Mucosa of rectum (tissue), 2 donors: ENCODE data around the gene PRR5L.

Experiments
- H3K27ac ChIP-seq, 2 donors: one replicate each; pipeline ENCODE4 v1.7.0; 2013; ENCODE audit warnings: inconsistent platforms in 2 of 2, low read depth in 2 of 2, low read length in 2 of 2
- H3K27me3 ChIP-seq, 2 donors: one replicate each; pipeline ENCODE4 v1.7.0; 2013; ENCODE audit warnings: low read length in 2 of 2; ENCODE audit not compliant: control insufficient read depth in 2 of 2, insufficient read depth in 2 of 2
- H3K36me3 ChIP-seq, 2 donors: one replicate each; pipeline ENCODE4 v1.7.0; 2013; ENCODE audit warnings: low read length in 2 of 2; ENCODE audit not compliant: control insufficient read depth in 2 of 2, insufficient read depth in 2 of 2
- H3K4me1 ChIP-seq, 2 donors: one replicate each; pipeline ENCODE4 v1.7.0; 2013; ENCODE audit warnings: low read length in 2 of 2, mild to moderate bottlenecking in 1 of 2; ENCODE audit not compliant: control insufficient read depth in 2 of 2, insufficient read depth in 2 of 2
- H3K4me3 ChIP-seq, 2 donors: one replicate each; pipeline ENCODE4 v1.7.0; 2013; ENCODE audit warnings: low read length in 2 of 2
- H3K9ac ChIP-seq, 2 donors: one replicate each; pipeline ENCODE4 v1.7.0; 2013; ENCODE audit warnings: low read length in 2 of 2, low read depth in 1 of 2, mild to moderate bottlenecking in 1 of 2
- H3K9me3 ChIP-seq, 2 donors: one replicate each; pipeline ENCODE4 v1.7.0; 2013; ENCODE audit warnings: low read length in 2 of 2; ENCODE audit not compliant: control insufficient read depth in 2 of 2
- donor health status: healthy.
- donor health status: Normal muscosa, but diverticular disease.

The PRR5L gene

DNA sequence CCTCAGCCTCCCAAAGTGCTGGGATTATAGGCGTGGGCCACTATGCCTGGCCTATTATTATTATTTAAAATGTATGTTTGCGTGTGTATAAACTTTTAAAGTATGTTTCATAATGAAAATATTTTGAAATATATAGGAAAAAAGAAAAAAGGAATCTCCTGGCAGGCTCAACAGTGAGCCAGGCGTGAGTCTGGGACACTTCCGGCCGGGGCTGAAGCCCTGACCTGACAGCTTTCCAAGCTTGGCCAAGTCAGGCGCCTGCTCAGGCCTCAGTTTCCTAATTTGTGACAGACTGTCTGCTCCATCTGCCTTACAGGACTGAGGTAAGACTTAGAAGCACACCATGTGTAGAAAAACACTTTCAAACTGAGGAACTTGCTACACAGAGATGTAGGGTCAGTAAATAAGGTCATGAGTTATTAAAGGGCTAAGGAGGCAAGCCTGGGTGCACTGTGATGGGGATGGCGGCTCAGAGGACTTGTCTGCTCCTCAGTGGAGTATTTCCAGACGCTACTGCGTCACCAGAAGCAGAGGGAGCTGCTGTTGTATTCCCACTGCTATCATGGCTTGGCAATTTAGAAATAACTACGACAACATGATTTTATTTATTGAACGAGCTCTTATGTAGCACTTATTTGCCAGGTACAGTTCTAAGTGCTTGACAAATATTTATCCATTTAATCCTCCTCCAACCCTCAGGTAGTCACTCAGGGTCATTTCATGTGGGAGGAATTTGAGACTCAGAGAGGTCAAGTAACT lies 100.1 kb downstream of the PRR5L start:
- no peak overlapping the region for H3K27ac ChIP-seq
- H3K9ac ChIP-seq: no peak overlapping the region
- no peaks in the 10 kb centered on the region for H3K9me3 ChIP-seq
- peaks cover 56 to 63% of the 10 kb centered on the region in 2 donors for H3K36me3 ChIP-seq
- H3K4me1 ChIP-seq: peaks cover 2 to 14% of the 10 kb centered on the region in 2 donors
- H3K27me3 ChIP-seq: no peaks in the 10 kb centered on the region
- H3K4me3 ChIP-seq: no peak overlapping the region

DNA sequence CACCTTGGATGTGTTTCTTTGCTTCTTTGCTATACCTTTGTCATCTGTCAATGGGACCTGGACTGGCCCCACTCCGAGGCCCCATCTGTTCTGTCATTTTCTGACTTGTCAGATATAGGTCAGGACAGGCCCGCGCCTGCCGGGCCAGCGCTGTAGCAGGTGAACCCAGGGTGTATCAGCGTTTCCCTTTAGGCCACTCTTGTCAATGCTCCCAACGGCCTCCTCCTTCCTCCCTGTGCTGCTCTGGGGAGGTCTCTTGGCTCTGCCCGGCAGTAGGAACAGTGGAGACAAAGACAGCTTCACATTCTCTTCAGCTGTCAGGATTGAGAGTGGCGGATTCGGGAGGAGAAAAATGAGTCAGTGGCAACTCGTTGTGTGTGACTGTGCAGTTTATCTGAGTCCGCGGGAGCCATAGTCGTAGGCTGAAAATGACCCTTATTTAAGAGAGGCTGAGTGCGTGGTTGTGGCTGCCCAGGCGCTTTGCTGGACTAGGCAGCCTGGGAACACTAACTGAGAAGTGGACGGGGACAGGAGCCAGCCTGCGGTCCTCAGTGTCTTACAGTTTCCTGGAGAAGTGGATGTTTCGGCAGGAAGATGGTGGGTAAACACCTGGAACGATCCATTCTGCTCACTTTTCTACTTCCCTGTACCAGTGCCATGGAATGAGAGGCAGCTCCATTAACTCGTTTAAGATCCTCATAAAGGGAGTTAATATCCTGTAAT lies 102.3 kb downstream of the PRR5L start:
- H3K4me3 ChIP-seq: no peak overlapping the region
- H3K27ac ChIP-seq: no peak overlapping the region
- H3K4me1 ChIP-seq: peaks cover 7 to 19% of the 10 kb centered on the region in 2 donors
- H3K9me3 ChIP-seq: no peaks in the 10 kb centered on the region
- H3K9ac ChIP-seq: no peak overlapping the region
- peaks cover 75% of the 10 kb centered on the region in 2 donors for H3K36me3 ChIP-seq
- H3K27me3 ChIP-seq: no peaks in the 10 kb centered on the region

DNA sequence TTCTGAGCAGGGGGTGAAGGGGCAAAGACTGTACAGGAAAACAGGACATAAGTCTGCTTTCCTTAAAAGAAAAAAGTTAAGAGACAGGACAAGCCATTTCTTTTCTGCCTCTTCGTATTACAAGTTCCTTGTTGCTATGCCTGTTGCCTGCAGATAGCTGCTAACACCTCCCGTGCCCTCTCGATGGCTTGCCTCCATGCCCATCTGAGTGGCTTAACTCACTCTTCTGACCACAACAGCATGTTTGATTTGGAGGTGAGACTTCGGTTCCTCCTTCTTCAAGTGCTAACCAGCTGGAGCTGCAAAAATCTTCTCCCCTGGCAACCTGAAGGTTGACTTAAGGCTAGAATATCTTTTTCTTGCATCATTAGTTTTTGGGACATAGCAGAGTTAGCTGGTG lies 103.1 kb downstream of the PRR5L start:
- Histone ChIP-seq H3K9ac (no peak overlapping the region), H3K27me3 (no peaks in the 10 kb centered on the region), H3K36me3 (peaks cover 74 to 75% of the 10 kb centered on the region in 2 donors), H3K9me3 (no peaks in the 10 kb centered on the region), H3K4me3 (no peak overlapping the region), H3K4me1 (peaks cover 14 to 23% of the 10 kb centered on the region in 2 donors), H3K27ac (no peak overlapping the region)

DNA sequence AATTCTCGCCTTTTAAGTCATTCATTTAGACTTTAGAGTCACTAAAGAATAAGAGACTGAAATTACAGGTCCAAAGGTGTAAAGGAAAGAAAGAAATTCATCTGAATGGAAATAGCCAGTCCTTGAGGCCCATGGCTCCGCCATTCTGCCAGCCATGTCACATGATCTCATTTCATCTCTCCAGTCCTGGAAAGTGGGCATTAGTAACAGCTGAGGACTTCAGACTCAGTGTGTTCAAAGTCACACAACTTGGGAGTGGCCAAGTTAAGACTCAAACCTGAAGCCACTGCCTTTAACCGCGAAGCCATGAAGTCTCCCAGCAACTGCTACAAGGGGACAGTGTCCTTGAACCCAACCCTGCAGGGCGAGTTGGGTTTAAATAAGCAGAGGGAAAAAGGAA lies 103.7 kb downstream of the PRR5L start:
- peaks cover 74 to 75% of the 10 kb centered on the region in 2 donors for H3K36me3 ChIP-seq
- H3K9ac ChIP-seq: no peak overlapping the region
- H3K27ac ChIP-seq: no peak overlapping the region

GRCh38 chr11:36400766-36401455 lies 104.8 kb downstream of the PRR5L start:
- peaks cover 14 to 23% of the 10 kb centered on the region in 2 donors for H3K4me1 ChIP-seq

More for the DNA sequence above, 103.7 kb downstream of the PRR5L start:
- H3K4me3 ChIP-seq: no peak overlapping the region
- peaks cover 14 to 23% of the 10 kb centered on the region in 2 donors for H3K4me1 ChIP-seq
- H3K9me3 ChIP-seq: no peaks in the 10 kb centered on the region
- H3K27me3 ChIP-seq: no peaks in the 10 kb centered on the region

GRCh38 chr11:36402568-36403170 lies 106.6 kb downstream of the PRR5L start:
- Histone ChIP-seq H3K4me3 (no peak overlapping the region), H3K4me1 (peaks cover 14 to 25% of the 10 kb centered on the region in 2 donors), H3K27me3 (no peaks in the 10 kb centered on the region), H3K27ac (no peak overlapping the region), H3K36me3 (peaks cover 80 to 87% of the 10 kb centered on the region in 2 donors), H3K9me3 (no peaks in the 10 kb centered on the region), H3K9ac (no peak overlapping the region)

More at GRCh38 chr11:36400766-36401455, 104.8 kb downstream of the PRR5L start:
- H3K9me3 ChIP-seq: no peaks in the 10 kb centered on the region
- H3K4me3 ChIP-seq: no peak overlapping the region
- no peak overlapping the region for H3K9ac ChIP-seq
- H3K36me3 ChIP-seq: peaks cover 76 to 77% of the 10 kb centered on the region in 2 donors
- no peaks in the 10 kb centered on the region for H3K27me3 ChIP-seq
- no peak overlapping the region for H3K27ac ChIP-seq

- H3K4me3 ChIP-seq: no peak overlapping the region
- no peaks in the 10 kb centered on the region for H3K9me3 ChIP-seq
- H3K27ac ChIP-seq: no peak overlapping the region
- H3K4me1 ChIP-seq: peaks cover 14 to 19% of the 10 kb centered on the region in 2 donors
- no peaks in the 10 kb centered on the region for H3K27me3 ChIP-seq
- peaks cover 82 to 91% of the 10 kb centered on the region in 2 donors for H3K36me3 ChIP-seq
- no peak overlapping the region for H3K9ac ChIP-seq
Observed at GRCh38 chr11:36403661-36404060, 107.6 kb downstream of the PRR5L start.

DNA sequence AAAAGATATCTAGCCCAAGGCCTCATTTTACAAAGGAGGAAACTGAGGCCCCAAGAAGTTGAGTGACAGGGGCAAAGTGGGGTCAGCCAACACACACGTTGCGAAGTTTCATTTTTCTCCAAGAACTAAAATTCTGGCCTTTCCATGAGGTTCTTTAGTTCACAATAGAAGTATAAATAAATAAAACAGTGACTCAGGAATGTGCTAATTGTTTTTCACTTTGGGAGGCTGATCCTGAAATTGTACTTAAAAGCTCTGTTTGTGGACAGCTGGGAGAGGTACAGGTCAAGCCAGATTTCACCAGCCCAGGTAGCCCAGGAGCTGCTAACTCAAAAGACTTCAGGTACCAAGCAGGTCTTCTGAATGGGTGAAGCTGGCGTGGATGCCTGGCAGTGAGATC lies 108.7 kb downstream of the PRR5L start:
- H3K4me3 ChIP-seq: no peak overlapping the region
- H3K9ac ChIP-seq: no peak overlapping the region
- peaks cover 16 to 19% of the 10 kb centered on the region in 2 donors for H3K4me1 ChIP-seq
- H3K27ac ChIP-seq: no peak overlapping the region
- no peaks in the 10 kb centered on the region for H3K27me3 ChIP-seq
- peaks cover 81 to 91% of the 10 kb centered on the region in 2 donors for H3K36me3 ChIP-seq
- H3K9me3 ChIP-seq: no peaks in the 10 kb centered on the region

DNA sequence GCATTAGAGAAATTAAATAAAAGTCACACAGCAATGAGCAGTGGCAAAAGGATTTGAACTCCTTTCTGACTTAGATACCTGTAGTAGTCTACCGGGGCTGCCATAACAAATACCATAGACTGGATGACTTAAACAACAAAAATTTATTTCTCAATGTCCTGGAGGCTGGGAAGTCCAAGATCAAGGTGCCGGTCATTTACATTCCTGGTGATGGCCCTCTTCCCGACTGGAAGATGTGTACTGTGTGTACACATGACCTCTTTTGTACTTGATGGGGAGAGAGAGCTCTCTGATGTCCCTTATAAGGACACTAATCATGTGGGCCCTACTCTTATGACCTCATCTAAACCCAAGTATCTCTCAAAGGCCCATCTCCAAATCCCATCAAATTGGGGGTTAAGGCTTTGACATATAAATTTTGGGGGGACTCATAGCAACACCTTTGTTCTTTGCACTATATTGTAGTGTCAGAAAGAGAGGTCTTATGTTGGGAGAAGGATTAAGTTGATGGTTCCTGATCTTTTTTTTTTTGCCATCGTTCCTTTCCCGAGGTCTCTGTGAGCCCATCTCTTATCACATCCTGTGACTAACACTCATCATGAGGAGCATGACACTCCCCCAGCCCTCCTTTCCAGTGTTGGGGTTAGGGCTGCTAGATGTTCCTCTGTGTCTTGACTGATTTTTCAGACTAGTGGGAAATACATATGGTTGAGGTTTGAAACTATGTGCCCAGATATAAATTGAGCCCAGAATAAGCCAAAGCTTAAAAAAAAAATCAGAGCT lies 109.7 kb downstream of the PRR5L start:
- no peak overlapping the region for H3K27ac ChIP-seq
- H3K4me1 ChIP-seq: peaks cover 17 to 23% of the 10 kb centered on the region in 2 donors
- no peak overlapping the region for H3K4me3 ChIP-seq
- peaks cover 79 to 91% of the 10 kb centered on the region in 2 donors for H3K36me3 ChIP-seq
- no peak overlapping the region for H3K9ac ChIP-seq
- H3K27me3 ChIP-seq: no peaks in the 10 kb centered on the region
- H3K9me3 ChIP-seq: no peaks in the 10 kb centered on the region
